DND-41 (cell line): ENCODE data around the gene KDELR1.

Experiments
- CTCF ChIP-seq: IDR thresholded peaks from 2 replicates; pipeline ENCODE4 v1.5.1; 2012; ENCODE audit warnings: borderline replicate concordance, low read length, moderate library complexity, mild to moderate bottlenecking; ENCODE audit not compliant: poor library complexity, severe bottlenecking; ENCODE audit errors: extremely low read depth
- EZH2 ChIP-seq: IDR thresholded peaks from 3 replicates; pipeline ENCODE4 v1.6.1; 2012; ENCODE audit warnings: borderline replicate concordance, low read depth, mild to moderate bottlenecking, moderate library complexity, low read length, inconsistent platforms; ENCODE audit not compliant: severe bottlenecking

GRCh38 chr19:48364598-48365348 lies 26.6 kb downstream of the KDELR1 start:
- no peak for TF ChIP-seq CTCF
- no peak for TF ChIP-seq EZH2
